GM11168 (cell line): Measurements from ENCODE around the gene LILRB2.
"Not testable (repeated sequence)": the region's sequence is repeated elsewhere in the genome, so short reads cannot be mapped to it uniquely, and the experiment has no call there.

ENCODE experiments used
- in situ Hi-C: fragments of 300-500 bp; cut with MboI; formaldehyde crosslinking; loops from one replicate; pipeline ENCODE4 v1.12.0; 2022; ENCODE audit warnings: low sequenced_read_pairs; ENCODE audit not compliant: unreplicated experiment

LILRB2 gene

DNA sequence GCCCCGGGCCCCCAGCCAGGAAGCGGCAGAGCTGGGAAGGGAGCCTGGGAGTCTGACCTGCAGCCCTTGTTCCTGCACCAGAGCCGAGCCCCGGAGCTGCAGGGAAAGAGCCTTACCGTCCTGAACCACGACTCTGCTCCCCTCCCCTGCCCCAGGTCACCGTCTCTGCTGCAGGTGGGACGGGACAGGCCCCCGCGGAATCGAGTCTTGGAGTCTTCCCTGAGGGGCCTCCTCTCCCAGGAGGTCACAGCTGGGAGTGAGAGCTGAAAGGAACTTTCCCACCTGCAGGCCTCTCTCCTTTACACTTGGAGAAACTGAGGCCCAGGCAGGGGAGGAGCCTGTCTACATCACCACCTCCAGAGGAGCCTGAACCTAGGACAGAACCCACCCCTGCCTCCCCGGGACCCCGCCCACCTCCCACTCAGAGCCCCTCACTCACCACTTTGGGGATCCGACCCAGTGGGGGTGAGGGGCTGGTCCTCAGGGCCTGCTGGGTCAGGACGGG lies 3.7 kb downstream of the LILRB2 start:
- in situ Hi-C loops: loop anchor here (5.0 kb wide), 1 partner anchor 355 kb away; the partner anchor contains the start of gene LILRB1

DNA sequence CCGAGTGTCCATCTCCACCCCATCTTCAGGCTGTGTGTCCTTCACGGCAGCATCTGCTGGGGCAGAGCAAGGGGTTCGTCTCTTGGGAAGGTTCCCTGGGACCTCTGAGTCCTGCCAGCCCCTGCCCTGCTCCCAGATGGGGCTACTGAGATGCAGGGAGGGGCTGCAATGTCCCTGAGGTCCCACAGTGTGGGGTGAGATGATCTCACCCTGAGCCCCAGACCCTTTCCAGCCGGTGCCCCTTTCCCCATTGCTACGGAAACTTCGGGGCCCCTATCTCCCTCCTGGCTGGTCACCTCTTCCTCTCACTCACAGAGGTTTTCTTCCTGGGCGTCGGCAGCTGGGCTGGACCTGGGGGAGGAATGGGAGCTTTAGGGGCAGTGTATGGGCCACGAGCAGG lies 5.0 kb downstream of the LILRB2 start:
- in situ Hi-C loops: loop anchor here (5.0 kb wide), 1 partner anchor 356 kb away; the partner anchor contains the start of gene LILRB1

GRCh38 chr19:54274516-54274915 lies 6.4 kb downstream of the LILRB2 start:
- in situ Hi-C loops: not testable (repeated sequence)

- in situ Hi-C loops: no loop called here
Observed at GRCh38 chr19:54273821-54274220, 7.1 kb downstream of the LILRB2 start.

DNA sequence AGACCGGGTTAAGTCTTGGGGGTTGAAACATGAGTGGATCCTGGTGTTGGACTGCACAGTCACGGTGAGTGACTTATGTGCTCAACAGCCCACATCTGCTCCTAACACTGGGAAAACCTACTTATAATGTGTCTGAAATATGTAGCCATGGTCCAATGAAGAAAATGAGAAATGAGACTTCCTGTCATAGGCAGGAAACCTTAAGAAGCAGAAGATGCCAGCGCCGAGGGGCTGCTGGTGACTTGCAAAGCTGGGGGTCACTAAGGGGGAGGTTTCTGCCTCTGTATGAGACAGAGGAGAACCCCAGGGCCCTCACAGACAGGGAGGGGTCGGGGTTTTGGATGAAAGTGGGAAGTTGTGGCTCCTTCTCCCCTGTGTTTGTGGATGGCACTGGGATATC lies 8.7 kb downstream of the LILRB2 start:
- in situ Hi-C loops: not testable (repeated sequence)

GRCh38 chr19:54271587-54271986 lies 9.3 kb downstream of the LILRB2 start:
- in situ Hi-C loops: not testable (repeated sequence)

DNA sequence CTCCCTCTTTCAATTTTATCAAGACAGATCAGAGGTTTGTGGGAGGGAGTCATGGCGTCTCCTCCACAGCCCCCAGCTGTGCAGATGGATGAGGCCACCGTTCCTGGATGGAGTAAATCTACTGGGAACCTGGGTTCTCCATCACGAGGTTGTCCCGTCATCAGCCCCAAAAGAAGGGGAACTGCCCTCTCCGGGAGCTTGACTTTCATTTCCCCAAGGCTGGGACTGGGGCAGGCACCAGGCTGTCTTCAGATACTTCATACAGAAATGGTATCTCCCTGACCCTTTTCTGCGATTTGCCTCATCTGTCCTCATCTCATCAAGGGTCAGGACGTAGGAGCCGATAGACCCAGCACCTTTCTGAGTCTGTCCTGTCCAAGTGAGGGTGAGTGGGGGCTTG lies 9.8 kb downstream of the LILRB2 start:
- in situ Hi-C loops: no loop called here

DNA sequence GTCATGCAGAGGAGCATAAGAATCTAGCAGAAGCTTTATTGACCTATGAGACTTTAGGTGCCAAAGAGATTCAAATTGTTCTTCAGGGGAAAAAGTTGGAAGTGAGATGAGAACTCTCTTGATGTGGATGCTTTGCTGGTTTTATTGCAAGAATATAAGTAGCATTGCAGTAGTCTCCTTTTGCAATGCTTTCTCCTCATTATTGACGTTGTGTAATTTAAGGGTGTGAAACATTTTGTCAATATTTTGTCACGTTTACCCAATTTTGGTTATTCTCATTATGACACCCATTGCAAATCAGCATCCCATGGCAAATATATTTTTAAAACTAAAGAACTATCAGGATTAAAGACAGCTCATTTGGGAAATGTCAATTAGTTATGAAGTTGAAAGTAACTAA lies 12.0 kb downstream of the LILRB2 start:
- in situ Hi-C loops: no loop called here

GRCh38 chr19:54266133-54266532 lies 14.8 kb downstream of the LILRB2 start:
- in situ Hi-C loops: no loop called here

- in situ Hi-C loops: no loop called here
Observed at GRCh38 chr19:54262470-54262869, 18.4 kb downstream of the LILRB2 start.

DNA sequence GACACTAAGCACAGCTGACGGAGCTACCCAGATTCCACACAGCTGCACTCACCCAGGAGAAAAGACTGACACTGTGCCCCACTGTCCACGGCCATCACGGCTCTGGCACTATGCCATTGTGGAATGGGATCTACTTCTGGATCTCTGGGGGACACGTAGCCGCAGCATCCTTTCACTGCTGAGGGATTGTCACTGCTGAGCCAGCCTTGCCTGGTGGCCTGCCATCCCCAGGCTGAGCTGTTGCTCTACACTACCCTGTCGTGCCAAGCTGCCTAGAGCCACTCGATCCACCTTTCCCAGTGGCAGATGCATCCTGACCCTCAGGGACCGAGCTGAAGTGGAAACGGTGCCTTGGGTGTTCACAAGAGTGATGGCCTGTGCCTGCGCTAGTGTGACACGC lies 18.8 kb downstream of the LILRB2 start:
- in situ Hi-C loops: no loop called here

DNA sequence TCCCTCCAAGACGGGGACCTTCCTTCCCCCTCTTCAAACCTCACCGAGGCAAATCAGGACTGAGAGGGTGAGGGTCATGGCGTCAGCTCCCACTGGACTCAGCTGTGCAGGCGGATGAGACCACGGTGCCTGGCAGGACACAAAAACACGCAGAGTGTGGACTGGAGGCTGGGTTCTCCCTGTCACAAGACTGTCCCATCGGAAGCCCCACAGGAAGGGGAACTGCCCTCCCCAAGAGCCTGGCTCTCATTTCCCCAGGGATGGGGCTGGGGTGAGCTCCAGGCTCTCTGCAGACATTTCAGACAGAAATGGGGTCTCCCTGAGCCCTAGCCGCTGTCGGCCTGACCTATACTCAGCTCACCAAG lies 23.8 kb downstream of the LILRB2 start, which contains the start of gene LILRB5:
LILRB5 (minus strand) TSS at position 158 of the 365 bp plus-strand sequence; CDS start at position 78, 80 bp downstream.
- in situ Hi-C loops: no loop called here

DNA sequence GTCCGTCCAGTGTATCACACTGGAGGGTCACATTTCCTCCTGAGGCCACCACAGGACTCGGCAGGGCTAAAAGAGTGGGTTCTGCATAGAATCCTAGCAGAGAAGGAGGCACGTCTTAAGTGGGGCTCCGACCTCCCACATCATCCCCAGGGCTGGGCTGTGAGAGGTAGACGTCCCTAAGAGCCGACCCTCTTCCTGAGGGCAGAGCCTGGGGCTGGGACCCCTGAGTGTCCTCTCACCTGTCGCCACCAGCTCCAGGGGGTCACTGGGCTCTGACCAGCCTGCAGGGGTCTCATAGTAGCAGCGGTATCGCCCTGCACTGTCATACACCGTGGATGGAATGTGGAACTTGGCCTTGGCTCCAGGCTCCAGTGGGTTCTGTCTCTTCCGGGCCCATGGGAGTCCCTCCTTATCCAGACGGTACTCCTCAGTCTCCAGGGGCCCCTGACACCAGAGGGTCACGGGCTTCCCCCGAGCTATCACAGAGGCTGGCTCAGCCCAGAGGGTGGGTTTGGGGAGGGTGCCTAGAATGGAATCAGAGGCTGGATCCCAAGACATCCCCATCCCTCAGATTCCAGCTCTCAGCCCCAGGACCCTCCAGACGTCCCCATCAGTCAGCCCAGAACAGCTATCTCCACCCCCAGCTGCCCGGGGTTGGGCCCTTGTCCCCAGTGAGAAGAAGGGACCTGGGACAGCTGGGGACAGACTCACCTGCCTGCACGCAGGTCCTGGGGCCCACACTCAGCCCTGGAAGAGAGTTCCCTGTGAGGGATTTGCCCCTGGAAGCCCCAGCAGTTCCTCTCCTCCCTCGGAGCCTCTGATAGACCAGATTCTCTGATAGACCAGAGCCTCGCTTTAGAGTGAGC lies 24.4 kb downstream of the LILRB2 start:
- in situ Hi-C loops: no loop called here

GRCh38 chr19:54255105-54255775 lies 25.7 kb downstream of the LILRB2 start:
- in situ Hi-C loops: no loop called here

- in situ Hi-C loops: no loop called here
Observed at GRCh38 chr19:54254195-54254906, 26.6 kb downstream of the LILRB2 start.

DNA sequence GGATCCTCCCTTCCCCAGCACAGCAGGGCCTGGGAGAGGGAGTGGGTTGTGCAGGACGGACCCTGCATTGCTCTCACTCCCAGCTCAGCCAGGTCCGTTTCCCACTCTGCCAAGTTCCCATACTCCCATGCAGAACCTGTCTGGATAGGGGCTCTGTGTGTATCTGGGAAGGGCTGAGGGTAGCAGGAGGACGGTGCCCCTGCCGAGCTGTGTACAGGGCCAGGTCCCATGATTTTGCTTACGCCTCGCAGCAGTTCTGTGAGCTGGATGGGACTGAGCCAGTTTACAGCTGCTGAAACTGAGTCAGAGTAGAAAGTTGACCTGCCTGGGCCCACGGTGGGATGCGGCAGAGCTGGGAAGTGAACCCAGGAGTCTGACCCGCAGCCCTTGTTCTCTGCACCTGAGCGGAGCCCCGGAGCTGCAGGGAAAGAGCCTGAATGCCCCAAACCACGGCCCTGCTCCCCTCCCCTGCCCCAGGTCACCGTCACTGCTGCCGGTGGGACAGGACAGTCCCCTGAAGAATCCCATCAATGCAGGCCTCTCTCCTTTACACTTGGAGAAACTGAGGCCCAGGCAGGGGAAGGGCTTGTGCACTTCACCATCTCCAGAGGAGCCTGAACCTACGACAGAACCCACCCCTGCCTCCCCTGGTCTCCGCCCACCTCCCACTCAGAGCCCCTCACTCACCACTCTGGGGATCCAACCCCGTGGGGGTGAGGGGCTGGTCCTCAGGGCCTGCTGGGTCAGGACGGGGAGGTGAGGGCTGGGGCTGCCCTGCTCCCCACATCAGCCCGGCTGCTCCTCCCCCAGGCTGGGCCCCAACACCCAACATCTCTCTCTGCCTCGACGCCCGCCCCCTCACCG lies 27.3 kb downstream of the LILRB2 start:
- in situ Hi-C loops: no loop called here

GRCh38 chr19:54252845-54253244 lies 28.1 kb downstream of the LILRB2 start:
- in situ Hi-C loops: no loop called here

GRCh38 chr19:54252243-54252642 lies 28.7 kb downstream of the LILRB2 start:
- in situ Hi-C loops: no loop called here

DNA sequence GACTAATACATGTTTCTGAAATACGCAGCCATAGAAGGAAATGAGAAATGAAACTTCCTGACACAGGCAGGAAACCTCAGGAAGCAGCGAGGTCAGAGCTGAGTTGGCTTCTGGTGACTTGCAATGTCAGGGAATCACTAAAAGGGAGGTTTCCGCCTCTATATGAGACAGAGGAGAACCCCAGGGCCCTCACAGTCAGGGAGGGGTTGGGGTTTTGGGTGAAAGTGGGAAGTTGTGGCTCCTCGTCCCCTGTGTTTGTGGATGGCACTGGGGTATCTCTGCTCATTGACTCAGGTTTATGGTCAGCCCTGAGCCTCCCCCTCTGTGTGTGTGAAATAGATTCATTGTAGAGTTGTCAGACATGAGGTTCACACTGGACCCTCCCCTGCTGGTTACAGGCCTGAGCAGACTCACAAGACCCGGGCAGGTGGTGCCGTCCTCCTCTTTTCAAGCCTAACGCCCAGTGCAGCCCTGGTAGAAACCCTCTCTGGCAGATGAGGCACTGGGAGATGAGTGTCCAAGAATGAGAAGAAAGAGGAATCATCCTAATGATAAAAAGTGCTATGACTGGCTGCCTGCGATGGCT lies 32.8 kb downstream of the LILRB2 start:
- in situ Hi-C loops: no loop called here
